GM18520 (cell line): Measurements from ENCODE around the gene ARID1B.

Experiments
- ATAC-seq: cut with Tn5 transposase; IDR thresholded peaks from one replicate; pipeline ENCODE4 v1.9.1; 2021; ENCODE audit not compliant: unreplicated experiment

ARID1B gene

DNA sequence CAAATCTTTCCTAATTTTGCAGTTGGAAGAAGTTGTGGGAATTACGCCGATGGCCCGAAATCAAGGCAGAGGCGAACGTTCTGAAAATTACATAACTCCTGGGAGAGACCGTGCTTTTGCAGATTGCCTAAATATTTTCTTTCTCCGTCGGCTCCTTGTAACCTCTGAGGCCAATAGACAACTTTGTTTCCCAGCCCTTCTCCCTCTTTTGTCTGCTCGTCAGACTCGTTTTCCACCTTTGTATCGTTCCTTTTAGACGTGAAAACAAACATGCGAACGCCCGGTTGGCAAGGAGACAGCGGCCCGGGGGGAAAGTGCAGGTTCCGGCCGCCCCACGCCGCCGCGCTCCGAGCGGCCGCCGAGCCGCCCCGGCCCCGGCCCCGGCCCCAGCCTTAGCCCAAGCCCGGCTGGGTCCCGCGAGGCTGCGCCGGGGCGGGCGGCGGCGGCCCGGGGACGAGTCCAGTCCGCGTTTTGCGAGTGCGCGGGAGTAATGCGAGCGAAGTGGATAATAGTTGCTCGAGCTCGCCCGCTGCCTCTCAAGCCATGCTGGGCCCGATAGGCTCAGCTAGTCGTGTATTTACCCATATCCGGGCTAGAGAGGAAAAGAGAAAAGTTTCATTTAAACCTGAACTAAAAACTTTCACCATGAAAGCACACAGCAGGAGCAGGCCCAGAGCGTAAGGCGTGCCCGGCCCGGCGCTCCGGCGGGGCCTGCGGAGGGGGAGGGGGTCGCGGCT is at the start of gene ARID1B:
TSS of gene ARID1B (plus strand) at position 539 of the 737 bp plus-strand sequence. CDS start 303 bp downstream, outside the sequence.
- peak; percentile 31 for ATAC-seq

DNA sequence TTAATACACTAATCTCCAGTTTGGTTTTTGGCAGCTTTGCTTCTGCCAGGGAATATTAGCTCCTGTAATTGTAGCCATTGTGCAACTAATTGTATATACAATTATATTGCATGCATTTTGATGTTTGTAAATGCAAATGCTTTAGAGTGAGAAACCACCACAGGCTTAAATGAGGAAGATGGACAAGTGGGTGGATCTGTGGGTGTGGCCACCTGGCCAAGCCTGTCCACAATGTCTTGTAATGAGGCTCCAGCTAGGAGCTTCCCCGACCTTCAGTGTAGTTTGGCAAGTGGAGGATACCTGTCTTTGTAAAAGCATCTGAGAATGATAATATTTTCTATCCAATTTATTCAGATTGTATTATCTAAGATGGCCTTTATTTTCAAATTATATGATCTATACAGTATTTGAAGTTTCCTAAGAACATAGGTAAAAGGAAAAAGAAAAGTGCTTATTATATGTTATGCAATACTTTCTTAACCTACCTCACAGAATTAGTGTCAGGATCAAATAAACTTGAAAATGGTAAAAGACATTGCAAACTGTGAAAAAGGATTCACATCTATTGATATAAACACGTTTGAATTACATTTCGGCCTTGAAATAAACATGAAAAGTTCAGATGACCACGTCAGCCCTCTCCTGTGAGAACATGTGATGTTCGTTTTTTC is 49.3 kb upstream of the ARID1B start:
- no peak for ATAC-seq

DNA sequence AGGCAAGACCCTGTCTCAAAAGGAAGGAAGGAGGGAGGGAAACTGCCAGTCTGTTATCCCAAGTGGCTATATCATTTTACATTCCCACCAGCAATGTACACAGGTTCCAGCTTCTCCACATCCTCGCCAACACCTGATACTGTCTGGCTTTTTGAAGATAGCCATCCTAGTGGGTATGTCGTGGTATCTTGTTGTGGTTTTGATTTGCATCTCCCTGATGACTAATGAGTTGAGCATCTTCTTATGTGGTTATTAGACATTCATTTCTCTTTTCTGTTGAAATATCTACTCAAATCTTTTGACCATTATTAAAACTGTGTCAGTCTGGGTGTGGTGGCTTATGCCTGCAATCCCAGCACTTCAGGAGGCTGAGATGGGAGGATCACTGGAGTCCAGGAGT is 47.9 kb upstream of the ARID1B start:
- peak; percentile 70 for ATAC-seq

DNA sequence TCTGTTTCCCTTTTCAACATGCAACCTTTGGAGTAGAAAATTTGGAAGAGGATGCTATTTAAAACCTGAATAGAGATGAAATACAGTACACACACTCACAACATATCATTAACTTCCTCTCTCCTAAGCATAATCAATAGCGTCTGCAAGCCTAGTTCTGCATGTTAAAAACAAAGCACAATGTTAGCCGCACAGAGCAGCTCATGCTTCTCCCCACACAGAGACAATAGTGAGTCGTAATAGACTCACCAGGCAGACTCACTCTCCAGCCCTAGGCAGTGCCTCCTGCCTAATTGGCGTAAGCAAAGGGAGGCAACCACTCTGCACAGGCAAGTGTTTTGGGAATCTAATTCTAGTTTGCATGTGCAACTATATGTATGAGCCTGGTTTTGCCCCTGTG is 45.8 kb upstream of the ARID1B start:
- no peak for ATAC-seq

DNA sequence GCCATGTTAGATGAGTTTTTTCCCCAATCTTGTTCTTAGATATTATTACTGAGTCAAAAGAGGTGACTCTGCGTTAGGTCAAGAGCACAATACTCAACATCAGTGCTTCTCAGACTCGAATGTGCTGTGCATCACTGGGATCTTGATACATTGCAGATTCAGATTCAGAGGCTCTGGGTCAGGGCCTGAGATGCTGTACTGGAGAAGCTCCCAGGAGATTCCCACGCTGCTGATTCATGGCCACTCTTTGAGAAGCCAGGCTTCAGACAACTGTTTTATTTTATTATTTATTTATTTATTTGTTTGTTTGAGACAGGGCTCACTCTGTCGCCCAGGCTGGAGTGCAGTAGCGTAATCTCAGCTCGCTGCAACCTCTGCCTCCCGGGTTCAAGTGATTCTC is 41.4 kb upstream of the ARID1B start:
- no peak for ATAC-seq

DNA sequence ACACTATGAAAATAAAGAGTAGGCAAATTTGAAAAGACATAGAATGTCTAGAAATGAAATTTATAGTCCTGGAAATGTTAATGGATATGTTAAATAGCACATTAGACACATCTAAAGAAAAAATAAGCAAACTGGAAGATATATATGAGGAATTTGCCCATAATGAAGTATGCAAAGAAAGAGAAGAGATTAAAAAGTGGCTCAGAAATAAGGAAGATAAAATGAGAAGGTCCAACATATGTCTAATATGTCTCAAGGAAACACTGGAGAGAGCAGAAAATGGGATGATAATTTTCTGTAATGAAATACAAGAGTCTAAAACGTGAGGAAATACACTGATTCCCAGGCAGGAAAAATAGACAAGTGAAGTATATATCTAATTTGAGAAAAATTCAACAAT is 36.6 kb upstream of the ARID1B start:
- ATAC-seq: no peak

DNA sequence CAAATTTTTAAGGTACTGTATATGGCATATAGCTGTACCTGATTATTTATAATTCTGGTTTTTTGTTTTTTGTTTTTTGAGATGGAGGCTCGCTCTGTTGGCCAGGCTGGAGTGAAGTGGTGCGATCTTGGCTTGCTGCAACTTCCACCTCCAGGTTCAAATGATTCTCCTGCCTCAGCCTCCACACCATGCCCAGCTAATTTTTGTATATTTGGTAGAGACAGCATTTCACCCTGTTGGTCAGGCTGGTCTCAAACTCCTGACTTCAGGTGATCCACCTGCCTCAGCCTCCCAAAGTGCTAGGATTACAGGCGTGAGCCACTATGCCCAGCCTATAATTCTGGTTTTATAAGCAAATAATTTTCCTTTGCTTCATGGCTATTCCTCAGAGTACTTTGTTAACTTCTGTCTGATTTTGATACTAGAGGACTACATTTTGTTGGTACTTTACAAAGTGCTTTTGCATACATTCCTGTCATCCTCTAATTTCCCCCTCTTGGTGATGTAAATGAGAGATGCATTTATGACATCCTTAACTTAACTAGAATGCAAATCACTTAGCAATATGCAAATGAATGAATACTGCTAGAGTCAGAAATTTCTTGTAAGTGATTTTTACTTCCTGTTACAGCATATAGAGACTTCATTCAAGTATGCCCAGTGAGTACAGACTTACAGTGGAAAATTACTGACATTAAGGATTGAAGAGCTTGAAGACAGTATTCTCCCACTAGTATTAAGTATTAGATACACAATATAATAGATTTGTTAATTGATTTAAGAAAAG is 35.7 kb upstream of the ARID1B start:
- no peak for ATAC-seq

DNA sequence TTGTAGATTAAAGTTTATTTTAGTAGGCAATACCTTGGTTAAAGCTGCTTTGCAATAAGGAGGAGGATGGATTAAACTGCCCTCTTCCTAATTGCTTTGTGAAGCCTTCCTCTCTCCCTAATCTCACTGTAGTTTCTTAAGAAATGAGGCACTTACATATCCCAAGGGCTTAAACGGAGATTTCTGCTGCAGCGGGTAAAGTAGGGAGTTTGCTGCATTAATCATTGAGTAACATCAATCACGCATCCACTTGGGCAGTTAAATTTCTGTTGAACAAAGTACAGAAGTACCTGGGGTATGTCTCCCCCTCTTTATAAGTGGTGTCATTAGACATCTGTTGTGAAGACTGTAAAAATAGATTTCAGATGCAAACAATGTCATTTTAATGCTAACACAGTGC is 29.5 kb upstream of the ARID1B start:
- no peak for ATAC-seq

DNA sequence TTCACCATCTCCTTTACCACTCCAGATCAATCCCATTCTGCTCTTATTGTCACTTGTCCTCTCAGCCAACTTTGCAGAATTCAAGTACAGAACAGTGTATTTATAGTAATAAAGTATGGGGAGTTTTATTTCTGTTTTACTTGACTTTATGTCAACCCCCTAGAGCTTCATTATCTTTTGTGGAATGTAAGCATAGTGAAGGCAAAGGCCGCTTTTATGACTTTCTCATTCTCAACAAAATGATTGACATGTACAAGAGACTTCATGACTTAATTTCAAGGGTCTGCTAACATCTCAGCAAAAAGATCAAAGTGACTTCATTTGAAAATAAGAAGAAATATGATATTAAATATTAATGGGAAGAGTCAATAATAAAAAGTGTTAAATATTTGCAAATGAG is 28.7 kb upstream of the ARID1B start:
- no peak for ATAC-seq

DNA sequence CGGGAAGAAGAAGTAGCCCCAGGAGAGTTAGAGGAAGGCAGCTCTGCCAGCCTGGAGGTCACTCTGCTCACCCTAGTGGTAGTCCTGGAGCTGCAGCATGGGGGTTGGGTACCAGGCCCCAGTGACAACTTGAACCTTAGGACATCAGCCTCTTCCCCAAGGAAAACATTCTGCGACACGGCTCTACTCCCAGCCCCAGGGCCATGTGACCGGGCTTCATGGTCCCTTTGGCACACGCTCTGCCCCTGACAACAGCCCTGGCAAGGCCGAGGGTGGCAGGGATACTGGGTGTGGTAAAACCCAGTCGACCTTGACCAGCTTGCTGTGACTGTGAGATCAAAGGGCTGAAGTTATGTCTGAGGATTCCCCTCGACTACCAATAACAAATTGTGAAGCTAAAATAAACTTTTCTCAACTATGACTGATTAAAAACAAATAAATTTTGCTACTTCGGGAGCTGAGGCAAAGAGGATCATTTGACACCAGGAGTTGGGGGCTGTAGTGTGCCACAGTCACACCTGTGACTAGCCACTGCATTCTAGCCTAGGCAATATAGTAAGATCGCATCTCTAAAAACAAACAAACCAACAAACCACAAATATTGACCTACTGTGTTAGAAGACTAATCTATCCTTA is 24.4 kb upstream of the ARID1B start:
- peak; percentile 73 for ATAC-seq

DNA sequence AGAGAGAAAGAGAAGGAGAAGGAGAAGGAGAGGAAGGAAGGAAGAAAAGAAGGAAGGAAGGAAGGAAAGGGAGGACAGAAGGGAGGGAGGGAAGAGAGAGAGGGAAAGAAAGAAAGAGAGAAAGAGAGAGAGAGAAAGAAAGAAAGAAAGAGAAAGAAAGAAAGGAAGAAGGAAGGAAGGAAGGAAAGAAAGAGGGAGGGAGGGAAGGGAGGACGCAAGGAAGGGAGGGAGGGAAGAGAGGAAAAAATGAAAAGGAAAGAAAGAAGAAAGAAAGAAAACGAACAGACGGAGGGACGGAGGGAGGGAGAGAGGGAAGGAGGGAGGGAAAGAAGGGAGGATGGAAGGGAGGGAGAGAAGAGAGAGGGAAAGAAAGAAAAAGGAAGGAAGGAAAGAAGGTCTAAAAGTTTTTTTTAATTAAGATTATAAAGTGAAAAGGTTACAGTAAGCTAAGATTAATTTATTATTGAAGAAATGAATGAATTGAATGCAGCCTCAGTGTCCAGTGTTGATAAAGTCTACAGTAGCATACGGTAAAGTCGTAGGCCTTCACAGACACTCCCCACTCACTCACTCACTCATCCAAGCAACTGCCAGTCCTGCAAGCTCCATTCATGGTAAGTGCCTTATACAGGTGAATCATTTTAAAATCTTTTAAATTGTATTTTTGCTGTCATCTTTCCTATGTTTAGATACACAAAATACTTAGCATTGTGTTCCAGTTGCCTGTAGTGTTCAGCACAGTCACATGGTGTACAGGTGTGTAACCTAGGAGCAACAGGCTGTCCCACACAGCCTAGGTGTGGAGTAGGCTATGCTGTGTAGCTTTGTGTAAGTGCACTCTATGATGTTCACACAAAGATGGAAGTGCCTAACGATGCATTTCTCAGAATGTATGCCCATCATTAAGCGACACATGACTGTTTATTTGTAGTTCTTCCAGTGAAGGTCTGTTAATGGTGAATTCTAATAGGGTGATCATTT is 20.3 kb upstream of the ARID1B start:
- ATAC-seq: no peak

DNA sequence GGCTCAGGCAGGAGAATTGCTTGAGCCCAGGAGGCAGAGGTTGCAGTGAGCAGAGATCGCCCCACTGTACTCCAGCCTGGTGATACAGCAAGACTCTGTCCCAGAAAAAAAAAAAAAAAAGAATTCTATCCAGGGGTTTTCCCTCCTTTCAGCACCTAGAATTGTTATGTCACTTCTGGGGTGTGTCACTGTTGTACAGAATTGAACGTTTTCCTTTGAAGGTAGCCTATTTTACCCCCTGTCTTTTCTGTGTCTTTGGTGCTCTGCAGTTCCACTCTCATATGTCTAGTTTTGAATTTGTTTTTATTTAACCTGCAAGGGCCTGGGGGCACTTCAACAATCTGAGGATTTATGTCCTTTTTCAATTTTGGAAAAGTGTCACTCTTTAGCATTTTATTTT is 19.3 kb upstream of the ARID1B start:
- ATAC-seq: no peak

DNA sequence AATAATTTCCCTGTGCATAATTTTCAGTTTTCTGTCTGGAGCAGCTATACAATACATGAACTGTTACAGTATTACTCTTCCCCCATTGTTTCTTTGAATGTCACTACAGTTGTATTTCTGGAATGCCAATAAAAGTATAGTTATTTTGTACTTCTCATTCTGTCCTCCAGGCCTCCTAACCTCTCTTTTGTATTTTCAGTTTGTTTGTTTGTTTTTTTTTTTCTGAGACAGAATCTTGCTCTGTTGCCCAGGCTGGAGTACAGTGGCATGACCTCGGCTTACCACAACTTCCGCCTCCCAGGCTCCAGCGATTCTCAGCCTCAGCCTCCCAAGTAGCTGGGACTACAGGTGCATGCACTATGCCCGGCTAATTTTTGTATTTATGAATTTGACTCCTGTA is 16.8 kb upstream of the ARID1B start:
- ATAC-seq: no peak

DNA sequence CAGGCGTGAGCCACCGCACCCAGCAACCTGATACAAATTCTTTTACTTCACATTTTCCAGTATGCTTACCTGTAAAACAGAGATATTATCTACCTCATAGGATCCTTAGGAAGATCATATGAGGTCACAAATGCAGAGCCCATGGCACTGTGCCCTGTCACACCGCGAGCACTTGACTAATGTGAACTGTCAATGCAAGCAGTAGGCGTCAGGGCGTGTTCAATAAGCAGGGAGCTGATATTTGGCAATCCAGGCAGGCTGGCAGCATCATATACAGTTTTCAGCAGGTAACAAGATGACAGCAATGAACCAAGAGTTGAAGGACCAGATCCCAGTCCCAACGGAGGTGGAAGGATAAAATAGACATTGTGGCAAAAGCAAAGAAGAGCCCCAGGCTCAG is 14.6 kb upstream of the ARID1B start:
- no peak for ATAC-seq

DNA sequence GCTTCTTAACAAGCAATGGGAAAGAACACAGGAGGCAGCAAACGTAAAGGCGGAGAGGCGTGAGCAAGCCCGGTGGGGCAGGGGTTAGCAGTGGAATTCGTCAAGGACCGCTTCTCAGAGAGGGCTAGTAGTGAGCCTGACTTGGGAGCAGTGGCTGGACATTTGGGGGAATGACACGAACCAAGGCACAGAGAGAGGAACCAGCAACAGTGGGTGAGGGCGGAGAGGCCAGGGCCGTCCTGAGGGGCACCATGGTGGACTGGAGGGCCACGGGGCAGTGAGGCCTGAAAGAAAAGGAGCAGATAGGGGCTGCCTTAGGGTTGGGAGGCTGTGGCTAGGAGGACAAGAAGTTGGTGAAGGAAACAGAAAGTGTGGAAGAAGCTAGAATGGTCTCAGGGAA is 12.1 kb upstream of the ARID1B start:
- no peak for ATAC-seq

DNA sequence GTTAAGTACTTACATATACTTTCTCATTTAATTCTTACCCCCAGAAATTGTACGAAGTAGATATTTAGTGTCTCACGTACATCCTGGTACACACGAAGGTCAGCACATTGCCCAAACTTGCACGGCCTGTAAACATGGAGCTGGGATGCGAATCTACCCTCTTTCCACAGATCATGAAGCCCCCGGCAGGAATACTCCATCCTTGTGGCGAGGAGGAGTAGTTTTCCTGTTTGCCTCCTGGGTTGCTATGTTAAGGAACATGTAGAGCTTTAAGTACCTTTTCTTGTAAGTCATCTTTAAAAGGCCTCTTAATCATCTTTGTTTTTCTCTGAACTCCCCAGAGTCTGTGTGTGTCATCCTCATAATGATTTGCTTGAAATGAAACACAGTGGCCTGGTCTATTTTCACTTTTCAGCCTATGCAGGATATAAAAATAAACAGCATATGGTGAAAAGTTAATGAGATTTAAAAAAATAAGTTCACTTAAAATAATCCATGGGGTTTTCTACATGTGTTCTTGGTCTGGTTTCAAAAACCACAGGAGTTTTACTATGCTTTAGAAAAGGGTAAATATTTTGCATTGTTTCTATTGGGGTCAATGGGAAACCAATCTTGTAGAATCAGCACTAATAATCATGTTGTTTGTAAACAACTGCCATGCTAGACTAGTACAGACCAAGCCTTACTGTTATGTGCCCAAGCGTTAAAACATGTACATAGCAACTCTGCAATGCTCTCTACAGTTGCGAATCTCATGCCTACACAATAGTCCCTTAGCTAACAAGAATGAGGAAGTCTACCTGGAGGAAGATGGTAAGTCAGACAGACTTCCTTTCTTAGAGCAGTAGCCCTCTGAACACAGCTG is 9.3 kb upstream of the ARID1B start:
- ATAC-seq: peak; percentile 86

DNA sequence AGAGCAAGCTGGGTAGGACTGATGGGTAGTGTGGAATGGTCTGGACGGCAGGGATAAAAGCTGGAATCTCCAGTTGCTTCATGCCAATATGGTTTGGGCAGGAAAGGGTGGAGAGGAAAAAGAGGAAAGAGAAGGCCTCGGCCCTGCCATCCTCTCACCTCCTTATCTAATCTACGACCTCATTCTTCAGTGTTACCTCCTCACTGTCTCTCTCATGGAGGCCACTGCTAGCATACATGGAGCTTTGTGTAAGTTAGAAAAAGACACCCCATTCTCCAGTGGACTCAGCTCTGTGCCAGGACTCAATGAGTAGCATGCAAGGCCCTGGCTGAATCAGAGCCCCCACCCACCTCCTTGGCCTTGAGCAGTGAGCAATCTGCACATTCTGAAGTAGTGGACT is 6.1 kb upstream of the ARID1B start:
- ATAC-seq: no peak

DNA sequence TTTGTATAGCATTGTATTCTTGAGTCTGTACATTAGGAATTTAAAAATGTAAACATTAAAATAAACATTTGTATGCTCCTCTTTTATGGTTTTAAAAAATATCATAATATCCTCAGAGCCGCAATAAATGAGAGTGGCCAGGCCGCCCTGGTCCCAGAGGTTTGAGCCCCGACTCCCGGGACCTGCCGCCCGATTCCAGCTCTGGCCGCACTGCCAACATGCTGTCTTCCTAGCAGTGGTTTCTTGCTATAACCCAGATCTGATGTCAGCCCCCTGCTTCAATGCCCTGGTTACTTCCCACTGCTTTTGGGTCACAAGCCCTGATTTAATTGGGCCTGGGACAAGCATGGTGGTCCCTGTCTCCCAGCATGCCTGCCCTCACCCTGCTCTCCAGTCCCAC is 5.4 kb upstream of the ARID1B start:
- ATAC-seq: no peak

DNA sequence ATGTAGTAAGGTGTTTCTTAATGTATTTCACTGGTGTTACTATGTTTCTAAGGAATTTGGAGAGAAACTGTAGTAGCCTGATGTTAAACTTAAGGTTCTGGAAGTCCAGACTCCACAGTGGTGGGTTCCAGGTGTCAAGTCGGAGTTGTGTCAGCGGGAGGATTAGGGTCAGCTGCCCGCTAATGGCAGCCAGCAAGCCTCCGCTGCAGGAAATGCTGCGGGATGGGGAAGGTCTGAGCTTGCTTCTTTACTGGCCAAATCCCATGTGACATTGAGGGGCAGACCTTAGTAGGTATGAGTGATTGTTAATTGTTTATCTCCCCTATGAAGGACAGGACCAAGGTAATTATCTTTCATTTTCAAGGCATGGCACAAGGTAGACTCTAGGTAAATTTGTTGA is 3.7 kb upstream of the ARID1B start:
- no peak for ATAC-seq
